GM21528 (cell line): Measurements from ENCODE around the gene HNMT.
"Not testable (repeated sequence)": the region's sequence is repeated elsewhere in the genome, so short reads cannot be mapped to it uniquely, and the experiment has no call there.

Source experiments
- ATAC-seq: cut with Tn5 transposase; IDR thresholded peaks from one replicate; pipeline ENCODE4 v1.9.1; 2021; ENCODE audit warnings: mild to moderate bottlenecking, moderate library complexity; ENCODE audit not compliant: unreplicated experiment, low FRiP score

The HNMT gene

GRCh38 chr2:137969876-137970275 lies 5.6 kb downstream of the HNMT start:
- ATAC-seq: no peak

- ATAC-seq: not testable (repeated sequence)
Measured at GRCh38 chr2:137971259-137971658, 7.0 kb downstream of the HNMT start.

- no peak for ATAC-seq
Measured at GRCh38 chr2:137973280-137973679, 9.0 kb downstream of the HNMT start.

GRCh38 chr2:137975280-137976271 lies 11.3 kb downstream of the HNMT start:
- ATAC-seq: no peak

GRCh38 chr2:137976274-137976673 lies 12.0 kb downstream of the HNMT start:
- ATAC-seq: no peak

- ATAC-seq: no peak
Measured at GRCh38 chr2:137977790-137978189, 13.5 kb downstream of the HNMT start.

- no peak for ATAC-seq
Measured at GRCh38 chr2:137980459-137980858, 16.2 kb downstream of the HNMT start.

- ATAC-seq: no peak
Measured at GRCh38 chr2:137981112-137981656, 16.9 kb downstream of the HNMT start.

GRCh38 chr2:137983581-137983980 lies 19.3 kb downstream of the HNMT start:
- ATAC-seq: no peak

- no peak for ATAC-seq
Measured at GRCh38 chr2:137986268-137986667, 22.0 kb downstream of the HNMT start.

GRCh38 chr2:137987011-137987410 lies 22.7 kb downstream of the HNMT start:
- no peak for ATAC-seq

GRCh38 chr2:137991078-137991477 lies 26.8 kb downstream of the HNMT start:
- ATAC-seq: no peak

GRCh38 chr2:137992039-137992646 lies 27.9 kb downstream of the HNMT start:
- no peak for ATAC-seq

- not testable (repeated sequence) for ATAC-seq
Measured at GRCh38 chr2:137993715-137994476, 29.6 kb downstream of the HNMT start.

- not testable (repeated sequence) for ATAC-seq
Measured at GRCh38 chr2:137995368-137995767, 31.1 kb downstream of the HNMT start.

GRCh38 chr2:137996158-137996557 lies 31.9 kb downstream of the HNMT start:
- not testable (repeated sequence) for ATAC-seq

- ATAC-seq: no peak
Measured at GRCh38 chr2:137997733-137998132, 33.5 kb downstream of the HNMT start.

GRCh38 chr2:137998503-137998902 lies 34.2 kb downstream of the HNMT start:
- ATAC-seq: no peak

GRCh38 chr2:137999273-137999672 lies 35.0 kb downstream of the HNMT start:
- no peak for ATAC-seq

GRCh38 chr2:138000009-138000408 lies 35.7 kb downstream of the HNMT start:
- no peak for ATAC-seq

GRCh38 chr2:138000796-138001195 lies 36.5 kb downstream of the HNMT start:
- no peak for ATAC-seq
